Measurements from ENCODE around the gene SH3GL2. TPM values are rescaled to one million over a fixed set of nuclear protein-coding genes. Genes with fewer than 3 reads are reported as not detected.

SH3GL2 gene
- total and polyA plus RNA-seq, 9 of the 15 experiments (the other 6 are each of a cell fraction or from before 2014, with no cell fraction given) = not detected

DNA sequence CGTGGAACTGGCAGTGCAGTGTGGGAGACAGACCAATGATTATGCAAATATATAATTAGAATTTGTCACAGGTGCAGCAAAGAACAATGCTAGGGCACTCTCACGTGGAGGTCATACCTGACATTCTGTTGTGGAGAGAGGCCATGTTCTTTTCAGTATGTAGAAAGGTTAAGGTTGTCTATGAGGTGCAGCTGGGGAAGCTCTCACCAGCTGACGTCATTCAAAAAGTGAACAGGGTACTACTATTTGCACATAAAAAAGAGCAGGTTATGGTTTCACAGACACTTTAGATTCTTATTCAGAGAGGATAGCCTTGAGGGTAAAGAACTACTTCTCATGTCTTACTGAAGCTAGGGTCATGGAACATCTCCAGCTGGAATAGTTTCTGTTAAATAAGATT lies 19.1 kb downstream of the SH3GL2 start (continued):
- TF ChIP-seq, protein P1, sequence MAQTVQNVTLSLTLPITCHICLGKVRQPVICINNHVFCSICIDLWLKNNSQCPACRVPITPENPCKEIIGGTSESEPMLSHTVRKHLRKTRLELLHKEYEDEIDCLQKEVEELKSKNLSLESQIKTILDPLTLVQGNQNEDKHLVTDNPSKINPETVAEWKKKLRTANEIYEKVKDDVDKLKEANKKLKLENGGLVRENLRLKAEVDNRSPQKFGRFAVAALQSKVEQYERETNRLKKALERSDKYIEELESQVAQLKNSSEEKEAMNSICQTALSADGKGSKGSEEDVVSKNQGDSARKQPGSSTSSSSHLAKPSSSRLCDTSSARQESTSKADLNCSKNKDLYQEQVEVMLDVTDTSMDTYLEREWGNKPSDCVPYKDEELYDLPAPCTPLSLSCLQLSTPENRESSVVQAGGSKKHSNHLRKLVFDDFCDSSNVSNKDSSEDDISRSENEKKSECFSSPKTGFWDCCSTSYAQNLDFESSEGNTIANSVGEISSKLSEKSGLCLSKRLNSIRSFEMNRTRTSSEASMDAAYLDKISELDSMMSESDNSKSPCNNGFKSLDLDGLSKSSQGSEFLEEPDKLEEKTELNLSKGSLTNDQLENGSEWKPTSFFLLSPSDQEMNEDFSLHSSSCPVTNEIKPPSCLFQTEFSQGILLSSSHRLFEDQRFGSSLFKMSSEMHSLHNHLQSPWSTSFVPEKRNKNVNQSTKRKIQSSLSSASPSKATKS (CRISPR knock-in tag; IDR thresholded peaks at IDR 0.05) = no peak
- TF ChIP-seq CC2D1A (IDR thresholded peaks at IDR 0.05) (no peak), RBM25 (IDR thresholded peaks at IDR 0.05; ENCODE audit: low read depth, low read length, severe bottlenecking) (no peak), TAF9B (IDR thresholded peaks at IDR 0.05; ENCODE audit: partially characterized antibody) (no peak), FOXK1 (CRISPR knock-in tag; IDR thresholded peaks at IDR 0.05; ENCODE audit: borderline replicate concordance) (no peak), ZNF79 (CRISPR knock-in tag; IDR thresholded peaks at IDR 0.05; ENCODE audit: low read depth) (no peak)

DNA sequence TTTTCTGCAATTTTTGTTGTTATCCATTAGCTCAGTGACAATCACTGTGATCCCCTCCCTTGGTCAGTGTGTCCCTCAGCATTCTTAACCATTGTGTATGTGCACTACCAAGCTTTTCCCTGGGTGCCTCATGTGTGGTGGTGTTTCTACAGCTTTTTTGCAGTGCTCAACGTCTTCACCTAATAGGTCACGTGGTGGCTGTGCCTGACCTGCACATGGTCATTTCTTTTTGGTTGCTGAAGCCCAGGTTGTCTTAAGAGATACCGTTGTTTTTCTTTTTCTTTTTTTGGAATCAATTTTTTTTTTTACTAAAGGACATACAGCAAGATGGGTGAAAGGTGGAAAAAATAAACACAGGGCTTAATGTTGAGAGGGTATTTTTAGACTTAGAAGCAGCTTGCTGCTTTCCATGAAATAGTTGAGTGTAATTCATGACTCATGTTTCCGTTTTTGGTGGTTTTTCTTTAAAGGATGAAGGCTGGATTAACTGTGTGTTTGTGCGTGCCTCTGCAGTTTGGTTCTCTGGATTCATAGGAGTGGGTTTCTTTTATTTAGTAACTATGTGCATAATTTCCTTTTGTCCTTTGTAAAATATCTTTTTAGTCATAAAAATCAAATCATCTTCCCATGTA lies 22.2 kb downstream of the SH3GL2 start:
- H3K36me3 ChIP-seq (ENCODE audit: control insufficient read depth, insufficient read depth, low read length) = no peaks in the 10 kb centered on the region
- H3K4me3 ChIP-seq = no peak overlapping the region
- TF ChIP-seq L3MBTL2 (IDR thresholded peaks at IDR 0.05) = no peak
- TF ChIP-seq NFIX (CRISPR knock-in tag; IDR thresholded peaks at IDR 0.05; ENCODE audit: low read depth) = no peak
- no peak overlapping the region for H3K27ac ChIP-seq (ENCODE audit: extremely low read depth, low read depth, low read length)
- in situ Hi-C loops (cut with MboI) (no loop called here), intact Hi-C loops (cut with micrococcal nuclease) (no loop called here)
- no peak overlapping the region for H2AFZ ChIP-seq (ENCODE audit: low read depth, low read length)
- ATAC-seq = no peak
- H3K9me1 ChIP-seq (ENCODE audit: control insufficient read depth, insufficient read depth, low read length) = no peaks in the 10 kb centered on the region
- no peak for FAIRE-seq
- H3K27me3 ChIP-seq (ENCODE audit: control insufficient read depth in 2 of 2, insufficient read depth in 2 of 2, low read length in 2 of 2) = no peaks in the 10 kb centered on the region
- ChIA-PET CTCF (ENCODE audit: low intra/inter-chr PET ratio) (no interaction called here), POLR2A (no interaction called here)
- 8% methylated on average over 4 of the region's 5 CpGs for WGBS (ENCODE audit: insufficient coverage, low coverage, missing lambda C conversion rate)
- no peaks in the 10 kb centered on the region for H3K9me3 ChIP-seq (replicated peaks; ENCODE audit: control insufficient read depth, insufficient read depth, low read depth, low read length)
- H3K79me2 ChIP-seq (ENCODE audit: control insufficient read depth, insufficient read depth, low read length) = no peaks in the 10 kb centered on the region
- no TSS peak for BruUV-seq (replicated peaks)
- H3K9ac ChIP-seq (ENCODE audit: insufficient read depth in 1 of 2, low read depth in 2 of 2, low read length in 2 of 2) = no peak overlapping the region
- no peaks in the 10 kb centered on the region for H4K20me1 ChIP-seq (replicated peaks; ENCODE audit: control insufficient read depth, insufficient read depth, low read length)
- H3K4me1 ChIP-seq (replicated peaks in 1 of 2; ENCODE audit: control insufficient read depth in 2 of 2, insufficient read depth in 2 of 2, low read length in 2 of 2) = no peaks in the 10 kb centered on the region
- H3K4me2 ChIP-seq (ENCODE audit: insufficient read depth, low read length) = no peak overlapping the region
- no peak for DNase-seq (ENCODE audit: extremely low read depth in 1 of 4, low spot score in 3 of 4)
